HEK293 (cell line): ENCODE results near the gene COX7A1.

Experiments used
- CTCF ChIA-PET: fragments of 350-600 bp; formaldehyde crosslinking; extraction: SDS; loops from one replicate; lab custom pipeline; 2021; ENCODE audit warnings: antibody characterized with exemption; lab: Yijun Ruan, JAX
- POLR2A ChIA-PET: fragments of 300-600 bp; formaldehyde crosslinking; extraction: SDS; loops from one replicate; lab custom pipeline; 2020; ENCODE audit warnings: antibody characterized with exemption, inconsistent platforms; lab: Yijun Ruan, JAX
- H3K27ac ChIP-seq: fragments of 200-500 bp; sonication (Bioruptor generic); 2 replicates; pipeline ENCODE4 v1.5.1; 2014; ENCODE audit warnings: low read depth, low read length, control low read depth, inconsistent platforms; ENCODE audit errors: extremely low read depth
- H3K36me3 ChIP-seq, 2 experiments: fragments of 200-500 bp in 1 of 2; sonication (Bioruptor generic) in 1 of 2; 1 replicate in 1 of 2; 2 replicates in 1 of 2; pipeline ENCODE4 v1.5.1; 2014 to 2017; ENCODE audit warnings: inconsistent platforms in 2 of 2, low read length in 2 of 2; ENCODE audit not compliant: control insufficient read depth in 2 of 2, insufficient read depth in 1 of 2
- H3K4me1 ChIP-seq: fragments of 200-500 bp; sonication (Bioruptor generic); 2 replicates; pipeline ENCODE4 v1.5.1; 2014; ENCODE audit warnings: mild to moderate bottlenecking, low read length, inconsistent platforms; ENCODE audit not compliant: control insufficient read depth, insufficient read depth
- H3K4me3 ChIP-seq: 2 replicates; pipeline ENCODE4 v1.5.1; 2011; ENCODE audit warnings: low read depth, mild to moderate bottlenecking, control low read depth, low read length, moderate library complexity
- H3K9me3 ChIP-seq: fragments of 200-500 bp; sonication (Bioruptor generic); 2 replicates; pipeline ENCODE4 v1.5.1; 2014; ENCODE audit warnings: low read depth, low read length, inconsistent platforms; ENCODE audit not compliant: control insufficient read depth, insufficient read depth
- EGR2 ChIP-seq: fragments of 450-650 bp; formaldehyde crosslinking; IDR thresholded peaks from 2 replicates; pipeline ENCODE4 v1.5.1; 2016; ENCODE audit warnings: low read depth, missing biosample characterization, missing genetic modification characterization
- GLI2 ChIP-seq: fragments of 450-650 bp; formaldehyde crosslinking; IDR thresholded peaks from 2 replicates; pipeline ENCODE4; 2017; ENCODE audit warnings: missing biosample characterization, missing genetic modification characterization, low read depth, borderline replicate concordance
- HOXA7 ChIP-seq: sonication (generic); formaldehyde crosslinking; IDR thresholded peaks from 2 replicates; pipeline ENCODE4 v1.8.1; 2022; ENCODE audit warnings: missing genetic modification reagents, borderline replicate concordance
- KLF9 ChIP-seq: fragments of 450-650 bp; formaldehyde crosslinking; IDR thresholded peaks from 2 replicates; pipeline ENCODE4 v1.5.1; 2016; ENCODE audit warnings: missing biosample characterization, missing genetic modification characterization, low read depth
- SCRT1 ChIP-seq: fragments of 450-650 bp; formaldehyde crosslinking; IDR thresholded peaks from 2 replicates; pipeline ENCODE4 v1.5.1; 2016; ENCODE audit warnings: missing biosample characterization, missing genetic modification characterization, borderline replicate concordance
- WT1 ChIP-seq: fragments of 450-650 bp; formaldehyde crosslinking; IDR thresholded peaks from 2 replicates; pipeline ENCODE4 v1.5.1; 2016; ENCODE audit warnings: missing biosample characterization, missing genetic modification characterization
- YY1 ChIP-seq: fragments of 450-650 bp; formaldehyde crosslinking; IDR thresholded peaks from 2 replicates; pipeline ENCODE4 v1.5.1; 2018; ENCODE audit warnings: missing biosample characterization, missing genetic modification characterization
- ZBTB17 ChIP-seq: fragments of 450-650 bp; formaldehyde crosslinking; IDR thresholded peaks from 2 replicates; pipeline ENCODE4 v1.5.1; 2016; ENCODE audit warnings: missing biosample characterization, missing genetic modification characterization
- ZBTB7A ChIP-seq: fragments of 450-650 bp; formaldehyde crosslinking; IDR thresholded peaks from 2 replicates; pipeline ENCODE4 v1.5.1; 2016; ENCODE audit warnings: low read depth, missing biosample characterization, missing genetic modification characterization
- ZNF114 ChIP-seq: fragments of 450-650 bp; formaldehyde crosslinking; IDR thresholded peaks from 2 replicates; pipeline ENCODE4 v1.5.0; 2017; ENCODE audit warnings: missing biosample characterization, missing genetic modification characterization
- ZNF138 ChIP-seq: fragments of 450-650 bp; formaldehyde crosslinking; IDR thresholded peaks from 2 replicates; pipeline ENCODE4 v1.5.1; 2016; ENCODE audit warnings: missing biosample characterization, missing genetic modification characterization, borderline replicate concordance
- ZNF266 ChIP-seq: fragments of 450-650 bp; formaldehyde crosslinking; IDR thresholded peaks from 2 replicates; pipeline ENCODE4 v1.5.1; 2016; ENCODE audit warnings: missing biosample characterization, missing genetic modification characterization, low read depth
- ZNF292 ChIP-seq: fragments of 450-650 bp; formaldehyde crosslinking; IDR thresholded peaks from 2 replicates; pipeline ENCODE4 v1.5.1; 2016; ENCODE audit warnings: low read depth, missing biosample characterization, missing genetic modification characterization, borderline replicate concordance
- ZNF311 ChIP-seq: fragments of 450-650 bp; formaldehyde crosslinking; IDR thresholded peaks from 2 replicates; pipeline ENCODE4 v1.5.1; 2017; ENCODE audit warnings: missing biosample characterization, missing genetic modification characterization, borderline replicate concordance
- ZNF341 ChIP-seq: fragments of 450-650 bp; formaldehyde crosslinking; IDR thresholded peaks from 2 replicates; pipeline ENCODE4; 2016; ENCODE audit warnings: low read depth, missing biosample characterization, missing genetic modification characterization
- ZNF501 ChIP-seq: fragments of 450-650 bp; formaldehyde crosslinking; IDR thresholded peaks from 2 replicates; pipeline ENCODE4 v1.5.1; 2016; ENCODE audit warnings: missing biosample characterization, missing genetic modification characterization
- ZNF514 ChIP-seq: fragments of 450-650 bp; formaldehyde crosslinking; IDR thresholded peaks from 2 replicates; pipeline ENCODE4 v1.5.1; 2016; ENCODE audit warnings: missing biosample characterization, missing genetic modification characterization
- ZNF530 ChIP-seq: fragments of 450-650 bp; formaldehyde crosslinking; IDR thresholded peaks from 2 replicates; pipeline ENCODE4 v1.5.1; 2016; ENCODE audit warnings: low read depth, missing biosample characterization, missing genetic modification characterization
- ZNF600 ChIP-seq: fragments of 450-650 bp; formaldehyde crosslinking; IDR thresholded peaks from 2 replicates; pipeline ENCODE4 v1.5.1; 2016; ENCODE audit warnings: missing biosample characterization, missing genetic modification characterization
- ZNF626 ChIP-seq: fragments of 450-650 bp; sonication (Bioruptor Pico); formaldehyde crosslinking; IDR thresholded peaks from 2 replicates; pipeline ENCODE4 v1.5.1; 2018; ENCODE audit warnings: missing biosample characterization, missing genetic modification characterization, inconsistent platforms
- ZNF747 ChIP-seq: fragments of 450-650 bp; formaldehyde crosslinking; IDR thresholded peaks from 2 replicates; pipeline ENCODE4 v1.5.1; 2016; ENCODE audit warnings: missing biosample characterization, missing genetic modification characterization
- ZSCAN23 ChIP-seq: fragments of 450-650 bp; formaldehyde crosslinking; IDR thresholded peaks from 2 replicates; pipeline ENCODE4 v1.5.1; 2016; ENCODE audit warnings: missing biosample characterization, missing genetic modification characterization
- TF ChIP-seq, protein P1 (sequence below): fragments of 450-650 bp; formaldehyde crosslinking; IDR thresholded peaks from 2 replicates; pipeline ENCODE4 v1.5.1; 2016; ENCODE audit warnings: missing biosample characterization, missing genetic modification characterization, borderline replicate concordance
- TF ChIP-seq, protein P2 (sequence below): fragments of 450-650 bp; formaldehyde crosslinking; IDR thresholded peaks from 2 replicates; pipeline ENCODE4 v1.5.1; 2016; ENCODE audit warnings: missing biosample characterization, missing genetic modification characterization
- TF ChIP-seq, protein P3 (sequence below): fragments of 450-650 bp; formaldehyde crosslinking; IDR thresholded peaks from 2 replicates; pipeline ENCODE4 v1.5.1; 2016; ENCODE audit warnings: missing biosample characterization, missing genetic modification characterization

COX7A1 gene

DNA sequence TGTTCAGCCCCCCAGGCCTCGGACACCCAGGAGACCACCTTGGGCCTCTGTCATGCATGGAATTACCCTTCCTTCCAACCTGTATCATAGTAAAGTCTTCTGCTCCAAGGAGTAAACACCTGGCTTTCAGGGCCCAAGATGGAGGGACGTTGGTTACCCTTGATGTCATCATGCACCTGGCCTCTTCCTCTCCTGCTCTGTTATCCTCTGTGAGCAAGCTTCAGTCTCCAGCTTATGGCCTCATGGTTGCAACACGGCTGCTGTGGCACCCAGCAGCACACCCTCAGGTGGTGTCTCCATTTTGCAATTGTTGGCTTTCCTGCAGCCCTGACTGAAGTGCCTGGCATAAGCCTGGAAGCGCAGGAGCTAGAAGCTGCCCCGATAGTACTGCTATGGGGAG, 45.3 kb downstream of the COX7A1 start (continued):
- TF ChIP-seq ZBTB17 (tag by site-specific recombination) (peak; percentile 50; the same call in 1 of the 2 replicates), KLF9 (tag by site-specific recombination) (no peak), ZNF292 (no peak)

DNA sequence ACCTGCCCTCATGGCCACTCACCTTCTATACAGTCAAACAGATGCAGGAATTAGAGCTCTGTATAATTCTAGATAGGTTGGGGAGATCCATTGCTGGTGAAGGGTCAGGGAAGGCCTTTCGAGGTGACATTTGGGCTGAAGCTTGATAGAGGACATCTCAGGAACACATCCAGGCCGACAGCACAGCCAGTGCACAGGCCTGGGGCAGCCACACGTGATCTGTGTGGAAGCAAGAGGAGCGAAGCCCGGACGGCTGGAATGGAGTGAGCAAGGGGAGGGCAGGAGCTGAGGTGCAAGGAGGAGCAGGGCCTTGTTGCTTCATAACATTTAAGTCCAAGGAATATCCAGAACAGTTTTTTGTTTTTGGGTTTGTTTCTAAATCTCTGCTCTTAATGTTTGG, 45.8 kb downstream of the COX7A1 start:
- POLR2A ChIA-PET = interaction anchor here (0.8 to 2.4 kb wide), 4 partner anchors 9 to 92 kb away, joined by 3 to 22 read pairs (median 5); partner anchors contain the start of genes ALKBH6, POLR2I and TBCB
- no peak for TF ChIP-seq ZNF138 (tag by site-specific recombination)
- TF ChIP-seq ZNF600 (tag by site-specific recombination) = peak; percentile 65; the same call in 1 of the 2 replicates
- no peak for TF ChIP-seq YY1 (tag by site-specific recombination)
- TF ChIP-seq ZNF311 = no peak
- TF ChIP-seq, protein P1, sequence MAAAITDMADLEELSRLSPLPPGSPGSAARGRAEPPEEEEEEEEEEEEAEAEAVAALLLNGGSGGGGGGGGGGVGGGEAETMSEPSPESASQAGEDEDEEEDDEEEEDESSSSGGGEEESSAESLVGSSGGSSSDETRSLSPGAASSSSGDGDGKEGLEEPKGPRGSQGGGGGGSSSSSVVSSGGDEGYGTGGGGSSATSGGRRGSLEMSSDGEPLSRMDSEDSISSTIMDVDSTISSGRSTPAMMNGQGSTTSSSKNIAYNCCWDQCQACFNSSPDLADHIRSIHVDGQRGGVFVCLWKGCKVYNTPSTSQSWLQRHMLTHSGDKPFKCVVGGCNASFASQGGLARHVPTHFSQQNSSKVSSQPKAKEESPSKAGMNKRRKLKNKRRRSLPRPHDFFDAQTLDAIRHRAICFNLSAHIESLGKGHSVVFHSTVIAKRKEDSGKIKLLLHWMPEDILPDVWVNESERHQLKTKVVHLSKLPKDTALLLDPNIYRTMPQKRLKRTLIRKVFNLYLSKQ (tag by site-specific recombination) = no peak
- peaks cover 55 to 66% of the 10 kb centered on the region in 2 experiments for H3K36me3 ChIP-seq
- no peak overlapping the region for H3K4me3 ChIP-seq
- no peaks in the 10 kb centered on the region for H3K9me3 ChIP-seq
- peak overlapping the region; percentile 41; the same call in 1 of the 2 replicates for H3K27ac ChIP-seq
- no peaks in the 10 kb centered on the region for H3K4me1 ChIP-seq
- CTCF ChIA-PET = interaction anchor here (0.7 to 1.3 kb wide), 2 partner anchors 20 to 862 kb away, joined by 6 to 7 read pairs; no protein-coding TSS in a partner anchor

DNA sequence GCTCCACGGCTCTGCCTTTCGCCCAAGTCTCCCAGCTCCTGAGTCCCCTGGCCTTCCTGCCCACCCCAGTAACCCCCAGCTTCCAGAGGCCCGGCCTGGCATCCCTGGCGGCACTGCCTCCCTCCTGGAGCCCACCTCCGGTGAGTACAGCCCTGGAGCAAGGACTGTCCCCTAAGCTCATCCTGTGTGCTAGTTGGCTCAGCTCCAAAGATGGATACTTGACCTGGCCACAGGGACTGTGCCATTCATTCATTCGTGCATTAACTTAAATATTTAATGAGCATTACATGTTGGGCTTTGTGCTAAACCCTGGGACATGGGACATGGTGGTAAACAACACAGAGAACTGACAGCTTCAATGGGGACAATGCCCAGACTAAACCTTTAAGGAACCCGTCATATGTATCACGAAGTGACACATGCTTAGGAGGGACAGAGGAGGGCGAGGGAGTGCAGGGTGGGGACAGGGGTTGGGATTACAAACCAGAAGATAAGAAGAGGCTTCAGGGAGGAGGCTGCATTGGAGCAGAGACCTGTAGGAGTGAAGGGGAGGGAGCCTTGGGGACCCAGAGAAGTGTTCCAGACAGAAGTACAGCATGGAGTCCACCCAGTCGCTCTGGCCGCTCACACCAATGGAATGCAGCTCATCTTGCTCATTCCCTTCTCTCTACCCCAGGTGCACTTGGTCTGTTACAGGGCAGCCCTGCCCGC, 48.2 kb downstream of the COX7A1 start:
- Histone ChIP-seq H3K27ac (peak overlapping the region; percentile 7; the same call in 1 of the 2 replicates), H3K36me3 (peaks cover 77 to 78% of the 10 kb centered on the region in 2 experiments), H3K4me3 (no peak overlapping the region), H3K4me1 (no peaks in the 10 kb centered on the region), H3K9me3 (no peaks in the 10 kb centered on the region)
- ChIA-PET CTCF (interaction anchor here (0.7 to 1.9 kb wide), 3 partner anchors 24 to 50 kb away, joined by 3 to 9 read pairs (median 3); partner anchors contain the start of gene THAP8), POLR2A (interaction anchor here (1.0 to 3.5 kb wide), 4 partner anchors 9 to 89 kb away, joined by 3 to 33 read pairs (median 6); partner anchors contain the start of genes ALKBH6, POLR2I, TBCB and THAP8)
- TF ChIP-seq EGR2 = peak; percentile 32; the same call in 1 of the 2 replicates
- no peak for TF ChIP-seq ZNF266
- no peak for TF ChIP-seq ZNF341 (tag by site-specific recombination)
- peak; percentile 66 for TF ChIP-seq WT1 (tag by site-specific recombination)
- no peak for TF ChIP-seq ZBTB7A (tag by site-specific recombination)
- no peak for TF ChIP-seq ZNF530 (tag by site-specific recombination)
- no peak for TF ChIP-seq ZNF747 (tag by site-specific recombination)
- TF ChIP-seq ZNF514 = no peak
- TF ChIP-seq, protein P2, sequence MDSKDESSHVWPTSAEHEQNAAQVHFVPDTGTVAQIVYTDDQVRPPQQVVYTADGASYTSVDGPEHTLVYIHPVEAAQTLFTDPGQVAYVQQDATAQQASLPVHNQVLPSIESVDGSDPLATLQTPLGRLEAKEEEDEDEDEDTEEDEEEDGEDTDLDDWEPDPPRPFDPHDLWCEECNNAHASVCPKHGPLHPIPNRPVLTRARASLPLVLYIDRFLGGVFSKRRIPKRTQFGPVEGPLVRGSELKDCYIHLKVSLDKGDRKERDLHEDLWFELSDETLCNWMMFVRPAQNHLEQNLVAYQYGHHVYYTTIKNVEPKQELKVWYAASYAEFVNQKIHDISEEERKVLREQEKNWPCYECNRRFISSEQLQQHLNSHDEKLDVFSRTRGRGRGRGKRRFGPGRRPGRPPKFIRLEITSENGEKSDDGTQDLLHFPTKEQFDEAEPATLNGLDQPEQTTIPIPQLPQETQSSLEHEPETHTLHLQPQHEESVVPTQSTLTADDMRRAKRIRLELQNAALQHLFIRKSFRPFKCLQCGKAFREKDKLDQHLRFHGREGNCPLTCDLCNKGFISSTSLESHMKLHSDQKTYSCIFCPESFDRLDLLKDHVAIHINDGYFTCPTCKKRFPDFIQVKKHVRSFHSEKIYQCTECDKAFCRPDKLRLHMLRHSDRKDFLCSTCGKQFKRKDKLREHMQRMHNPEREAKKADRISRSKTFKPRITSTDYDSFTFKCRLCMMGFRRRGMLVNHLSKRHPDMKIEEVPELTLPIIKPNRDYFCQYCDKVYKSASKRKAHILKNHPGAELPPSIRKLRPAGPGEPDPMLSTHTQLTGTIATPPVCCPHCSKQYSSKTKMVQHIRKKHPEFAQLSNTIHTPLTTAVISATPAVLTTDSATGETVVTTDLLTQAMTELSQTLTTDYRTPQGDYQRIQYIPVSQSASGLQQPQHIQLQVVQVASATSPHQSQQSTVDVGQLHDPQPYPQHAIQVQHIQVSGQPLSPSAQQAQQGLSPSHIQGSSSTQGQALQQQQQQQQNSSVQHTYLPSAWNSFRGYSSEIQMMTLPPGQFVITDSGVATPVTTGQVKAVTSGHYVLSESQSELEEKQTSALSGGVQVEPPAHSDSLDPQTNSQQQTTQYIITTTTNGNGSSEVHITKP = no peak
- TF ChIP-seq, protein P3, sequence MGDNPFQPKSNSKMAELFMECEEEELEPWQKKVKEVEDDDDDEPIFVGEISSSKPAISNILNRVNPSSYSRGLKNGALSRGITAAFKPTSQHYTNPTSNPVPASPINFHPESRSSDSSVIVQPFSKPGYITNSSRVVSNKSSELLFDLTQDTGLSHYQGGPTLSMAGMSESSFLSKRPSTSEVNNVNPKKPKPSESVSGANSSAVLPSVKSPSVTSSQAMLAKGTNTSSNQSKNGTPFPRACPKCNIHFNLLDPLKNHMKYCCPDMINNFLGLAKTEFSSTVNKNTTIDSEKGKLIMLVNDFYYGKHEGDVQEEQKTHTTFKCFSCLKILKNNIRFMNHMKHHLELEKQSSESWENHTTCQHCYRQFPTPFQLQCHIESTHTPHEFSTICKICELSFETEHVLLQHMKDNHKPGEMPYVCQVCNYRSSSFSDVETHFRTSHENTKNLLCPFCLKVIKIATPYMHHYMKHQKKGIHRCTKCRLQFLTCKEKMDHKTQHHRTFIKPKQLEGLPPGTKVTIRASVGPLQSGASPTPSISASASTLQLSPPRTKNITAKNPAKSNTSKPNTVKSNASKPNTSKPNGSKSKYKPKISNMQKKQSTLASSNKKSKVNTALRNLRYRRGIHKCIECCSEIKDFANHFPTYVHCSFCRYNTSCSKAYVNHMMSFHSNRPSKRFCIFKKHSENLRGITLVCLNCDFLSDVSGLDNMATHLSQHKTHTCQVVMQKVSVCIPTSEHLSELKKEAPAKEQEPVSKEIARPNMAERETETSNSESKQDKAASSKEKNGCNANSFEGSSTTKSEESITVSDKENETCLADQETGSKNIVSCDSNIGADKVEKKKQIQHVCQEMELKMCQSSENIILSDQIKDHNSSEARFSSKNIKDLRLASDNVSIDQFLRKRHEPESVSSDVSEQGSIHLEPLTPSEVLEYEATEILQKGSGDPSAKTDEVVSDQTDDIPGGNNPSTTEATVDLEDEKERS (tag by site-specific recombination) = no peak
- TF ChIP-seq ZNF626 (tag by site-specific recombination) = no peak
- TF ChIP-seq ZNF114 (tag by site-specific recombination) = no peak
- no peak for TF ChIP-seq HOXA7 (CRISPR knock-in tag)
- TF ChIP-seq ZNF501 (tag by site-specific recombination) = no peak
- TF ChIP-seq GLI2 (tag by site-specific recombination) = no peak
- TF ChIP-seq ZSCAN23 (tag by site-specific recombination) = no peak
- no peak for TF ChIP-seq SCRT1
